DND-41 (cell line): ENCODE measurements around the gene PID1.

ENCODE experiments used
- EZH2 ChIP-seq: IDR thresholded peaks from 3 replicates; pipeline ENCODE4 v1.6.1; 2012; ENCODE audit warnings: borderline replicate concordance, low read depth, mild to moderate bottlenecking, moderate library complexity, low read length, inconsistent platforms; ENCODE audit not compliant: severe bottlenecking
- TF ChIP-seq, protein P1 (sequence below): IDR thresholded peaks from 2 replicates; pipeline ENCODE4 v1.5.1; 2012; ENCODE audit warnings: borderline replicate concordance, low read length, moderate library complexity, mild to moderate bottlenecking; ENCODE audit not compliant: poor library complexity, severe bottlenecking; ENCODE audit errors: extremely low read depth

DNA sequence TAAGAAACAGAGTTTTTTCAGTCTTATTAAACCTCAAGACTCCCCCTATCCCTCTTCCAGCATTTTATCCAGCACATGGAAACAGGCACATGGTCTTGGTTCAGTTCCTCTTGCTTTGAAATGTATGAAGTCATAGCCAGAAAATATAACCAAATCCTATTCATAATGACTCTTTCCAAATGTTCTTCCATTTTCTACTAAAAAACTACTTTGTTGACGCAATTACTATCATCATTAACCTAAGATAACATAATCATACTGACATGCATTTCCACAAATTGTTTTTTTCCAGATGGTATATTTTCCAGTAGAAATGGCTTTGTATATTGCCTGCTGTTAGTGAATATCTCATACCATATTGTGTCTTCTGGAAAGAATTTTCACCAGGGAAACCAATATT, 261.3 kb downstream of the PID1 start:
- TF ChIP-seq, protein P1, sequence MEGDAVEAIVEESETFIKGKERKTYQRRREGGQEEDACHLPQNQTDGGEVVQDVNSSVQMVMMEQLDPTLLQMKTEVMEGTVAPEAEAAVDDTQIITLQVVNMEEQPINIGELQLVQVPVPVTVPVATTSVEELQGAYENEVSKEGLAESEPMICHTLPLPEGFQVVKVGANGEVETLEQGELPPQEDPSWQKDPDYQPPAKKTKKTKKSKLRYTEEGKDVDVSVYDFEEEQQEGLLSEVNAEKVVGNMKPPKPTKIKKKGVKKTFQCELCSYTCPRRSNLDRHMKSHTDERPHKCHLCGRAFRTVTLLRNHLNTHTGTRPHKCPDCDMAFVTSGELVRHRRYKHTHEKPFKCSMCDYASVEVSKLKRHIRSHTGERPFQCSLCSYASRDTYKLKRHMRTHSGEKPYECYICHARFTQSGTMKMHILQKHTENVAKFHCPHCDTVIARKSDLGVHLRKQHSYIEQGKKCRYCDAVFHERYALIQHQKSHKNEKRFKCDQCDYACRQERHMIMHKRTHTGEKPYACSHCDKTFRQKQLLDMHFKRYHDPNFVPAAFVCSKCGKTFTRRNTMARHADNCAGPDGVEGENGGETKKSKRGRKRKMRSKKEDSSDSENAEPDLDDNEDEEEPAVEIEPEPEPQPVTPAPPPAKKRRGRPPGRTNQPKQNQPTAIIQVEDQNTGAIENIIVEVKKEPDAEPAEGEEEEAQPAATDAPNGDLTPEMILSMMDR = no peak
- TF ChIP-seq EZH2 = no peak
